PC-3 (cell line): ENCODE measurements around the gene MAPK4. TPM values are rescaled to one million over a fixed set of nuclear protein-coding genes. Genes with fewer than 3 reads are reported as not detected.
"Not testable (repeated sequence)": the region's sequence is repeated elsewhere in the genome, so short reads cannot be mapped to it uniquely, and the experiment has no call there.

Experiments used
- ATAC-seq: fragments of 200-7000 bp; cut with Tn5 transposase; 2 replicates; pipeline ENCODE4 v1.9.1; 2020; ENCODE audit warnings: mild to moderate bottlenecking, moderate library complexity
- BruUV-seq: library from RNA; stranded (reverse); fragments of 400-500 nt; replicated peaks from 2 replicates; lab custom pipeline; 2021; lab: Mats Ljungman, UMichigan
- CTCF ChIA-PET: fragments of 300-600 bp; sonication (Branson Sonifier 250); formaldehyde crosslinking; loops from one replicate; lab custom pipeline; 2022; ENCODE audit warnings: antibody characterized with exemption; lab: Charles Lee
- POLR2A ChIA-PET: fragments of 300-600 bp; sonication (Branson Sonifier 250); formaldehyde crosslinking; loops from one replicate; lab custom pipeline; 2022; ENCODE audit warnings: antibody characterized with exemption; ENCODE audit not compliant: unreplicated experiment; lab: Charles Lee
- DNase-seq: peaks from one replicate; pipeline ENCODE4 v3.0.0-alpha.2; 2015
- H2AFZ ChIP-seq: fragments of 300-600 bp; sonication (generic); 2 replicates; pipeline ENCODE4 v1.6.0; 2016; ENCODE audit warnings: antibody characterized with exemption, low read length
- H3F3A ChIP-seq: fragments of 300-600 bp; sonication (generic); one replicate; pipeline ENCODE4 v1.6.0; 2017; ENCODE audit warnings: antibody characterized with exemption, low read length, control low read depth, mild to moderate bottlenecking; ENCODE audit not compliant: unreplicated experiment
- H3K27ac ChIP-seq: fragments of 300-600 bp; sonication (generic); 2 replicates; pipeline ENCODE4 v1.5.1; 2016; ENCODE audit warnings: mild to moderate bottlenecking, low read length
- H3K27me3 ChIP-seq: fragments of 300-600 bp; sonication (generic); 2 replicates; pipeline ENCODE4 v1.6.1; 2016; ENCODE audit warnings: low read length, mixed read lengths
- H3K36me3 ChIP-seq: fragments of 300-600 bp; sonication (generic); 2 replicates; pipeline ENCODE4 v1.6.1; 2016; ENCODE audit warnings: low read depth, mixed run types, low read length, mixed read lengths
- H3K4me1 ChIP-seq: fragments of 300-600 bp; sonication (generic); 2 replicates; pipeline ENCODE4 v1.5.1; 2016; ENCODE audit warnings: low read length; ENCODE audit not compliant: insufficient read depth
- H3K4me2 ChIP-seq: fragments of 300-600 bp; sonication (generic); 2 replicates; pipeline ENCODE4 v1.6.0; 2016; ENCODE audit warnings: low read length
- H3K4me3 ChIP-seq: fragments of 300-600 bp; sonication (generic); 2 replicates; pipeline ENCODE4 v1.5.1; 2016; ENCODE audit warnings: mild to moderate bottlenecking, low read length, mixed read lengths
- H3K79me2 ChIP-seq: fragments of 300-600 bp; sonication (generic); 2 replicates; pipeline ENCODE4 v1.6.1; 2017; ENCODE audit warnings: low read length, mixed read lengths
- H3K9ac ChIP-seq: fragments of 300-600 bp; sonication (generic); 2 replicates; pipeline ENCODE4 v1.6.0; 2016; ENCODE audit warnings: mild to moderate bottlenecking, low read length
- H3K9me2 ChIP-seq: fragments of 300-600 bp; sonication (generic); replicated peaks from 2 replicates; pipeline ENCODE4 v1.6.1; 2016; ENCODE audit warnings: mixed run types, low read length, mixed read lengths
- H3K9me3 ChIP-seq: fragments of 300-600 bp; sonication (generic); 2 replicates; pipeline ENCODE4 v1.6.1; 2016; ENCODE audit warnings: low read length, mixed read lengths
- H4K20me1 ChIP-seq: fragments of 300-600 bp; sonication (generic); 2 replicates; pipeline ENCODE4 v1.6.1; 2016; ENCODE audit warnings: low read length, mixed read lengths
- EZH2 ChIP-seq: fragments of 300-600 bp; sonication (generic); IDR thresholded peaks from one replicate; pipeline ENCODE4 v1.6.1; 2017; ENCODE audit warnings: antibody characterized with exemption, mild to moderate bottlenecking, low read length; ENCODE audit not compliant: unreplicated experiment
- EZH2phosphoT487 ChIP-seq: fragments of 300-600 bp; sonication (generic); IDR thresholded peaks from 2 replicates; pipeline ENCODE4 v1.6.1; 2018; ENCODE audit warnings: mild to moderate bottlenecking, antibody characterized with exemption, low read length, borderline replicate concordance
- intact Hi-C: fragments of 100-400 bp; cut with micrococcal nuclease; formaldehyde crosslinking; loops from 2 replicates; pipeline ENCODE4 v1.9.0; 2023
- total RNA-seq: library from RNA; depleted of rRNA; stranded (reverse); fragments of >200 nt; gene quantifications from 2 replicates; pipeline ENCODE4 v1.2.3, GENCODE V29; 2014; rRNA removed
- TF ChIP-seq, protein P1 (sequence below): fragments of 300-600 bp; sonication (generic); conservative IDR thresholded peaks from 2 replicates; pipeline ENCODE4 v1.5.1; 2017; ENCODE audit warnings: antibody characterized with exemption, low read depth, mild to moderate bottlenecking, low read length

MAPK4 gene
- total RNA-seq, 1 experiment from 2014 or later: not detected

DNA sequence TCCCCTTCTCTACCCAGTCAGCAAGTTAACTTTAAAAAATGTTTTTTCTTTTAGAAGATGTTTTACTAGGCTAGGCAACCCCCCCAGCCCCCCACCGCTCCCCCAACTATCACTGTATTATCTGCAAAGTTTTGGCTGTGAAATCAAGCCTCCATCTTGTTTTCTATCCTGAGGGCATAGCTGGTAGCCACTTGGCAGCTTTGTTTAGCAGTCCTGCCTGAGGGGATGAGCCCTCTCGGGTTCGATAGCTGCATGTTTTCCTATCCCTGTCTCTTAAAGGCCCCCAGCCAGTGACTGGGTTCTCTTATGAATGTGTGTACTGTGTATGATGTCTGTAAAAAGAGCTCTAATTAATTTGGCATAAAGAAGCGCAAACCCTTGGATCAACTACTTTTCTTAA lies 216.5 kb downstream of the MAPK4 start:
- POLR2A ChIA-PET: no interaction called here
- Histone ChIP-seq H4K20me1 (no peaks in the 10 kb centered on the region), H3K27ac (no peak overlapping the region), H3K4me1 (no peaks in the 10 kb centered on the region), H3K4me2 (no peak overlapping the region), H3K27me3 (no peaks in the 10 kb centered on the region; the same call in 1 of the 2 replicates), H3K9me3 (no peaks in the 10 kb centered on the region), H3K36me3 (no peaks in the 10 kb centered on the region), H3K9ac (no peak overlapping the region), H3K79me2 (no peaks in the 10 kb centered on the region), H2AFZ (no peak overlapping the region), H3F3A (no peaks in the 10 kb centered on the region), H3K9me2 (no peaks in the 10 kb centered on the region), H3K4me3 (no peak overlapping the region)
- DNase-seq (no peak), ATAC-seq (no peak)
- CTCF ChIA-PET: no interaction called here
- intact Hi-C loops: no loop called here
- TF ChIP-seq, protein P1, sequence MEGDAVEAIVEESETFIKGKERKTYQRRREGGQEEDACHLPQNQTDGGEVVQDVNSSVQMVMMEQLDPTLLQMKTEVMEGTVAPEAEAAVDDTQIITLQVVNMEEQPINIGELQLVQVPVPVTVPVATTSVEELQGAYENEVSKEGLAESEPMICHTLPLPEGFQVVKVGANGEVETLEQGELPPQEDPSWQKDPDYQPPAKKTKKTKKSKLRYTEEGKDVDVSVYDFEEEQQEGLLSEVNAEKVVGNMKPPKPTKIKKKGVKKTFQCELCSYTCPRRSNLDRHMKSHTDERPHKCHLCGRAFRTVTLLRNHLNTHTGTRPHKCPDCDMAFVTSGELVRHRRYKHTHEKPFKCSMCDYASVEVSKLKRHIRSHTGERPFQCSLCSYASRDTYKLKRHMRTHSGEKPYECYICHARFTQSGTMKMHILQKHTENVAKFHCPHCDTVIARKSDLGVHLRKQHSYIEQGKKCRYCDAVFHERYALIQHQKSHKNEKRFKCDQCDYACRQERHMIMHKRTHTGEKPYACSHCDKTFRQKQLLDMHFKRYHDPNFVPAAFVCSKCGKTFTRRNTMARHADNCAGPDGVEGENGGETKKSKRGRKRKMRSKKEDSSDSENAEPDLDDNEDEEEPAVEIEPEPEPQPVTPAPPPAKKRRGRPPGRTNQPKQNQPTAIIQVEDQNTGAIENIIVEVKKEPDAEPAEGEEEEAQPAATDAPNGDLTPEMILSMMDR: no peak
- TF ChIP-seq EZH2phosphoT487: no peak
- no peak for TF ChIP-seq EZH2
- no TSS peak for BruUV-seq

DNA sequence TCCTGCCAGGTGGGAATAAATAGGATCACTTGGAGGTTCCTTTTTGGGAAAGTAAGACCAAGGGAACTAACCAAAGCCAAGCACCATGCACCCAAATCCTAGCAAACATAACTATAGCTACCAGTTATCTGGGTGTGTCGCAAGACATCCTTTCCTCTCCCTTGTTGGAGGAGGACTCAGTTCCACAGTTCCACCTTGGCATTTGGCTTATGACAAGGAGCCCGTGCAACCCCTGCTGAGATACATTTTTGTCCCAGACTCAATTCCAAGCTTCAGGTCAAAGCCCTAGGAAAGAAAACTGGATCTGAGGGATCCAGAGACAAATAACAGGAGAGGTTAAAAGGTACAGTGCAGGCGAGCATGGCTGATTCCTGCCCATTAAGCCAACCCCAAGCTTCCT lies 219.1 kb downstream of the MAPK4 start:
- H3K4me3 ChIP-seq, CTCF ChIA-PET, H3K27ac ChIP-seq, H3K9ac ChIP-seq, H3K9me2 ChIP-seq, BruUV-seq, DNase-seq, intact Hi-C loops, H3K4me2 ChIP-seq, H3K79me2 ChIP-seq, H3F3A ChIP-seq, H3K27me3 ChIP-seq, POLR2A ChIA-PET, H3K36me3 ChIP-seq, H3K9me3 ChIP-seq, H2AFZ ChIP-seq, ATAC-seq, H4K20me1 ChIP-seq, H3K4me1 ChIP-seq: not testable (repeated sequence)

Other genes starting within 250 kb of the MAPK4 start
- gene SKA1, start 185.0 kb upstream of the MAPK4 start, total RNA-seq: 11.6 and 17.2 TPM in 2 replicates